A673 (cell line): ENCODE results near the gene CLK4. TPM values are rescaled to one million over a fixed set of nuclear protein-coding genes. Genes with fewer than 3 reads are reported as not detected.

Experiments
- BruUV-seq: library from RNA; stranded (reverse); fragments of 400-500 nt; replicated peaks from 2 replicates; lab custom pipeline; 2021; lab: Mats Ljungman, UMichigan
- CTCF ChIA-PET: fragments of 300-600 bp; sonication (Branson Sonifier 250); formaldehyde crosslinking; loops from one replicate; lab custom pipeline; 2022; ENCODE audit warnings: antibody characterized with exemption; lab: Charles Lee
- POLR2A ChIA-PET: fragments of 300-600 bp; sonication (Branson Sonifier 250); formaldehyde crosslinking; loops from one replicate; lab custom pipeline; 2022; ENCODE audit warnings: antibody characterized with exemption; ENCODE audit not compliant: low non-redundant PET; lab: Charles Lee
- DNase-seq: peaks from one replicate; pipeline ENCODE4 v3.0.0-alpha.2; 2015; ENCODE audit warnings: low spot score
- H3K27ac ChIP-seq: fragments of 200-600 bp; sonication (generic); 2 replicates; pipeline ENCODE4 v1.5.1; 2016; ENCODE audit warnings: mixed run types, low read depth, mild to moderate bottlenecking, mixed read lengths, antibody characterized with exemption, low read length; ENCODE audit not compliant: poor library complexity, severe bottlenecking
- H3K27me3 ChIP-seq: fragments of 200-600 bp; sonication (generic); replicated peaks from 2 replicates; pipeline ENCODE4 v1.6.1; 2017; ENCODE audit warnings: mixed run types, low read depth, mild to moderate bottlenecking, mixed read lengths, antibody characterized with exemption, low read length; ENCODE audit not compliant: insufficient read depth, poor library complexity
- H3K36me3 ChIP-seq: fragments of 200-600 bp; sonication (generic); 2 replicates; pipeline ENCODE4 v1.6.1; 2016; ENCODE audit warnings: mixed run types, mild to moderate bottlenecking, mixed read lengths, antibody characterized with exemption, low read length; ENCODE audit not compliant: insufficient read depth, poor library complexity, severe bottlenecking
- H3K4me1 ChIP-seq: fragments of 200-600 bp; sonication (generic); 2 replicates; pipeline ENCODE4 v1.6.1; 2017; ENCODE audit warnings: mixed run types, mild to moderate bottlenecking, mixed read lengths, antibody characterized with exemption, low read length; ENCODE audit not compliant: insufficient read depth, poor library complexity, severe bottlenecking
- H3K4me3 ChIP-seq: fragments of 200-600 bp; sonication (generic); 2 replicates; pipeline ENCODE4 v1.5.1; 2016; ENCODE audit warnings: low read depth, mixed run types, mild to moderate bottlenecking, mixed read lengths, low read length; ENCODE audit not compliant: poor library complexity, severe bottlenecking
- H3K9me3 ChIP-seq: fragments of 200-600 bp; sonication (generic); 2 replicates; pipeline ENCODE4 v1.6.1; 2016; ENCODE audit warnings: mixed run types, low read depth, mild to moderate bottlenecking, mixed read lengths, antibody characterized with exemption, low read length; ENCODE audit not compliant: poor library complexity, severe bottlenecking
- CTCF ChIP-seq: fragments of 300-800, 200-600 bp; sonication (generic); conservative IDR thresholded peaks from 2 replicates; pipeline ENCODE4 v1.5.1; 2017; ENCODE audit warnings: low read depth, mild to moderate bottlenecking, antibody characterized with exemption, low read length, moderate library complexity, mixed read lengths
- EZH2 ChIP-seq: fragments of 200-600 bp; sonication (generic); IDR thresholded peaks from 2 replicates; pipeline ENCODE4 v1.6.1; 2017; ENCODE audit warnings: borderline replicate concordance, low read depth, mild to moderate bottlenecking, mixed read lengths, antibody characterized with exemption, low read length; ENCODE audit not compliant: poor library complexity, severe bottlenecking
- intact Hi-C: fragments of 100-400 bp; cut with micrococcal nuclease; formaldehyde crosslinking; loops from one replicate; pipeline ENCODE4 v1.10.0; 2022; ENCODE audit not compliant: unreplicated experiment
- total RNA-seq: library from RNA; stranded (reverse); gene quantifications from 2 replicates; pipeline ENCODE4 v1.2.3, GENCODE V29; 2021

The CLK4 gene
- total RNA-seq, 1 experiment from 2014 or later = 24.2 TPM

GRCh38 chr5:178673801-178674295 lies 47.0 kb upstream of the CLK4 start:
- no TSS peak for BruUV-seq
- ChIA-PET POLR2A (no interaction called here), CTCF (no interaction called here)
- no peaks in the 10 kb centered on the region for H3K9me3 ChIP-seq
- no peak for DNase-seq
- H3K27me3 ChIP-seq = no peaks in the 10 kb centered on the region
- H3K36me3 ChIP-seq = no peaks in the 10 kb centered on the region
- no peak overlapping the region for H3K4me3 ChIP-seq
- TF ChIP-seq CTCF (no peak), EZH2 (no peak)
- H3K4me1 ChIP-seq = no peaks in the 10 kb centered on the region
- H3K27ac ChIP-seq = no peak overlapping the region
- intact Hi-C loops = no loop called here

- no peaks in the 10 kb centered on the region for H3K36me3 ChIP-seq
- POLR2A ChIA-PET = no interaction called here
- H3K4me3 ChIP-seq = no peak overlapping the region
- intact Hi-C loops = no loop called here
- no peaks in the 10 kb centered on the region for H3K4me1 ChIP-seq
- no peaks in the 10 kb centered on the region for H3K27me3 ChIP-seq
- no peak overlapping the region for H3K27ac ChIP-seq
- CTCF ChIA-PET = no interaction called here
- no TSS peak for BruUV-seq
- DNase-seq = no peak
- TF ChIP-seq CTCF (no peak), EZH2 (no peak)
- no peaks in the 10 kb centered on the region for H3K9me3 ChIP-seq
Observed at GRCh38 chr5:178672630-178673029, 45.8 kb upstream of the CLK4 start.

GRCh38 chr5:178671602-178672144 lies 44.8 kb upstream of the CLK4 start:
- Histone ChIP-seq H3K4me1 (no peaks in the 10 kb centered on the region), H3K27ac (no peak overlapping the region), H3K27me3 (no peaks in the 10 kb centered on the region), H3K9me3 (no peaks in the 10 kb centered on the region), H3K36me3 (no peaks in the 10 kb centered on the region), H3K4me3 (no peak overlapping the region)
- POLR2A ChIA-PET = no interaction called here
- DNase-seq = no peak
- intact Hi-C loops = no loop called here
- CTCF ChIA-PET = no interaction called here
- no peak for TF ChIP-seq EZH2
- TF ChIP-seq CTCF = no peak
- BruUV-seq = no TSS peak
